ENCODE results near the gene XRRA1. TPM values are rescaled to one million over a fixed set of nuclear protein-coding genes. Genes with fewer than 3 reads are reported as not detected.
"Not testable (repeated sequence)": the region's sequence is repeated elsewhere in the genome, so short reads cannot be mapped to it uniquely, and the experiment has no call there.

XRRA1 gene
- polyA plus RNA-seq, 3 donors = 1.2 to 3.6 (median 3.5) TPM

DNA sequence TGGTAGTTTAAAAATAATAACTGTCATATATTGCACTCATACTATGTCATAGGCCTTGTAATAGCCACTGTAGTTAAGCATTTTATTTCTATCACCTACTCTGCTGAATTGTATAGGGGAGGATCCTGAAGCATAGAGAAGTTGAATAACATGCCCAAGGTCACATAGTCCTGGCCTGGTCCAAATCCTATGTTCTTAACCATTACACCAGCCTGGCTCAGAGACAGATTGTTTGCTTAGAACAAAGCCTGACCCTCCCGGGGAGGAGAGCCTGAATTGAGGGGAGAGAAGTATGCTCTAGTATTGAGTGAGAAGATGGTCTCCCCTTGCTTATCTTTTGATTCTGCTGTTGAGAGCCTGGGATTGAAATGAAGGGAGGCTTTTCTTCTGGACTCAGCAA lies 42.0 kb upstream of the XRRA1 start:
- 80% methylated on average over 1 of the region's 1 CpG for WGBS (ENCODE audit: insufficient coverage)
- Histone ChIP-seq H3K27me3 (ENCODE audit: control insufficient read depth in 2 of 2, insufficient read depth in 2 of 2, low read length in 2 of 2) (no peaks in the 10 kb centered on the region), H3K4me1 (ENCODE audit: control insufficient read depth in 1 of 2, insufficient read depth in 2 of 2, low read length in 2 of 2) (peaks cover 21 to 36% of the 10 kb centered on the region in 2 donors), H3K9me3 (replicated peaks in 1 of 2; ENCODE audit: control insufficient read depth in 1 of 2, insufficient read depth in 1 of 2, low read length in 2 of 2) (no peaks in the 10 kb centered on the region), H2AFZ (ENCODE audit: insufficient read depth, low read depth, low read length, poor library complexity, severe bottlenecking) (no peak overlapping the region), H3K79me2 (ENCODE audit: insufficient read depth, low read length) (peaks cover 35% of the 10 kb centered on the region), H4K20me1 (ENCODE audit: insufficient read depth, low read length) (no peaks in the 10 kb centered on the region), H3K36me3 (replicated peaks in 1 of 2; ENCODE audit: control insufficient read depth in 1 of 2, insufficient read depth in 2 of 2, low read length in 2 of 2) (peaks cover 21 to 24% of the 10 kb centered on the region in 2 donors), H3K27ac (ENCODE audit: low read depth in 1 of 2, low read length in 2 of 2) (peak overlapping the region in 1 of 2 donors; percentile 25), H3K4me2 (replicated peaks; ENCODE audit: extremely low read depth, low read length, poor library complexity, severe bottlenecking) (peak overlapping the region; percentile 33), H3K9ac (ENCODE audit: insufficient read depth, low read length, poor library complexity, severe bottlenecking) (no peak overlapping the region), H3K4me3 (replicated peaks in 1 of 3; ENCODE audit: low read depth in 2 of 3, low read length in 3 of 3) (no peak overlapping the region)
- intact Hi-C loops (cut with micrococcal nuclease) = loop anchor here (2.0 to 10.0 kb wide), 2 partner anchors 42 to 56 kb away; partner anchors contain the start of genes SPCS2 (in 1 of the 2) and XRRA1 (in 1 of the 2)
- H3K4me3 Mint-ChIP-seq = no peak overlapping the region
- no peaks in the 10 kb centered on the region for H3K27me3 Mint-ChIP-seq (ENCODE audit: low read depth in 3 of 3)
- no peak for DNase-seq
- peaks cover 28 to 35% of the 10 kb centered on the region in 2 donors for H3K36me3 Mint-ChIP-seq
- H3K9me3 Mint-ChIP-seq = no peaks in the 10 kb centered on the region
- TF ChIP-seq, protein P1, sequence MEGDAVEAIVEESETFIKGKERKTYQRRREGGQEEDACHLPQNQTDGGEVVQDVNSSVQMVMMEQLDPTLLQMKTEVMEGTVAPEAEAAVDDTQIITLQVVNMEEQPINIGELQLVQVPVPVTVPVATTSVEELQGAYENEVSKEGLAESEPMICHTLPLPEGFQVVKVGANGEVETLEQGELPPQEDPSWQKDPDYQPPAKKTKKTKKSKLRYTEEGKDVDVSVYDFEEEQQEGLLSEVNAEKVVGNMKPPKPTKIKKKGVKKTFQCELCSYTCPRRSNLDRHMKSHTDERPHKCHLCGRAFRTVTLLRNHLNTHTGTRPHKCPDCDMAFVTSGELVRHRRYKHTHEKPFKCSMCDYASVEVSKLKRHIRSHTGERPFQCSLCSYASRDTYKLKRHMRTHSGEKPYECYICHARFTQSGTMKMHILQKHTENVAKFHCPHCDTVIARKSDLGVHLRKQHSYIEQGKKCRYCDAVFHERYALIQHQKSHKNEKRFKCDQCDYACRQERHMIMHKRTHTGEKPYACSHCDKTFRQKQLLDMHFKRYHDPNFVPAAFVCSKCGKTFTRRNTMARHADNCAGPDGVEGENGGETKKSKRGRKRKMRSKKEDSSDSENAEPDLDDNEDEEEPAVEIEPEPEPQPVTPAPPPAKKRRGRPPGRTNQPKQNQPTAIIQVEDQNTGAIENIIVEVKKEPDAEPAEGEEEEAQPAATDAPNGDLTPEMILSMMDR (IDR thresholded peaks at IDR 0.05) = no peak
- peaks cover 34% of the 10 kb centered on the region for H3K4me1 Mint-ChIP-seq
- peak overlapping the region in 4 of 7 donors; percentile 61 to 93 (median 86) for H3K27ac Mint-ChIP-seq

DNA sequence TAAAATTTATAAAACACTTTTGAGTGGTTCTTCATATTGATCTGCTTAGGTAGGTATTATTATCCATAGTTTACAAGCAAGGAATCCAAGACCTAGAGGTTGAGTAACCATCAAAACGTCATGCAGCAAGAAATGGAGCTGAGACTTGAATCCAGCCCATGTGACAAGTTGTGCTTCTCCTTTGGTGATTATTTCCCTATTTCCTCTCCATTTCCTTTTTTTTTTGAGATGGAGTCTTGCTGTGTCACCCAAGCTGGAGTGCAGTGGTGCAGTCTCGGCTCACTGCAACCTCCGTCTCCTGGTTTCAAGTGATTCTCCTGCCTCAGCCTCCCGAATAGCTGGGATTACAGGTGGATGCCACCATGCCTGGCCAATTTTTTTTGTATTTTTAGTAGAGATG lies 41.3 kb upstream of the XRRA1 start:
- Histone ChIP-seq H3K79me2 (ENCODE audit: insufficient read depth, low read length) (peaks cover 35% of the 10 kb centered on the region), H3K36me3 (replicated peaks in 1 of 2; ENCODE audit: control insufficient read depth in 1 of 2, insufficient read depth in 2 of 2, low read length in 2 of 2) (peaks cover 15 to 16% of the 10 kb centered on the region in 2 donors), H3K27ac (ENCODE audit: low read depth in 1 of 2, low read length in 2 of 2) (peak overlapping the region; percentile 9 to 82), H3K4me1 (ENCODE audit: control insufficient read depth in 1 of 2, insufficient read depth in 2 of 2, low read length in 2 of 2) (peaks cover 21 to 36% of the 10 kb centered on the region in 2 donors), H3K4me2 (replicated peaks; ENCODE audit: extremely low read depth, low read length, poor library complexity, severe bottlenecking) (peak overlapping the region; percentile 75), H3K4me3 (replicated peaks in 1 of 3; ENCODE audit: low read depth in 2 of 3, low read length in 3 of 3) (peak overlapping the region in 1 of 3 experiments; percentile 79)
- peaks cover 34% of the 10 kb centered on the region for H3K4me1 Mint-ChIP-seq
- not testable (repeated sequence) for H3K9me3 ChIP-seq (replicated peaks in 1 of 2; ENCODE audit: control insufficient read depth in 1 of 2, insufficient read depth in 1 of 2, low read length in 2 of 2); H3K27me3 ChIP-seq (ENCODE audit: control insufficient read depth in 2 of 2, insufficient read depth in 2 of 2, low read length in 2 of 2); H3K9me3 Mint-ChIP-seq; H3K9ac ChIP-seq (ENCODE audit: insufficient read depth, low read length, poor library complexity, severe bottlenecking); H2AFZ ChIP-seq (ENCODE audit: insufficient read depth, low read depth, low read length, poor library complexity, severe bottlenecking); H4K20me1 ChIP-seq (ENCODE audit: insufficient read depth, low read length); H3K27me3 Mint-ChIP-seq (ENCODE audit: low read depth in 3 of 3)
- 0% methylated on average over 2 of the region's 4 CpGs for WGBS (ENCODE audit: insufficient coverage)
- intact Hi-C loops (cut with micrococcal nuclease) = loop anchor here (2.0 to 10.0 kb wide), 2 partner anchors 41 to 55 kb away; partner anchors contain the start of genes SPCS2 (in 1 of the 2) and XRRA1 (in 1 of the 2)
- H3K36me3 Mint-ChIP-seq = peaks cover 21 to 28% of the 10 kb centered on the region in 2 donors
- H3K4me3 Mint-ChIP-seq = peak overlapping the region; percentile 66 to 98
- H3K27ac Mint-ChIP-seq = peak overlapping the region; percentile 39 to 97 (median 94)
- DNase-seq = peak; percentile 81 to 93 (median 89)
